Measurements from ENCODE around the gene ARHGAP25.

Gene ARHGAP25, protein sequence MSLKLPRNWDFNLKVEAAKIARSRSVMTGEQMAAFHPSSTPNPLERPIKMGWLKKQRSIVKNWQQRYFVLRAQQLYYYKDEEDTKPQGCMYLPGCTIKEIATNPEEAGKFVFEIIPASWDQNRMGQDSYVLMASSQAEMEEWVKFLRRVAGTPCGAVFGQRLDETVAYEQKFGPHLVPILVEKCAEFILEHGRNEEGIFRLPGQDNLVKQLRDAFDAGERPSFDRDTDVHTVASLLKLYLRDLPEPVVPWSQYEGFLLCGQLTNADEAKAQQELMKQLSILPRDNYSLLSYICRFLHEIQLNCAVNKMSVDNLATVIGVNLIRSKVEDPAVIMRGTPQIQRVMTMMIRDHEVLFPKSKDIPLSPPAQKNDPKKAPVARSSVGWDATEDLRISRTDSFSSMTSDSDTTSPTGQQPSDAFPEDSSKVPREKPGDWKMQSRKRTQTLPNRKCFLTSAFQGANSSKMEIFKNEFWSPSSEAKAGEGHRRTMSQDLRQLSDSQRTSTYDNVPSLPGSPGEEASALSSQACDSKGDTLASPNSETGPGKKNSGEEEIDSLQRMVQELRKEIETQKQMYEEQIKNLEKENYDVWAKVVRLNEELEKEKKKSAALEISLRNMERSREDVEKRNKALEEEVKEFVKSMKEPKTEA

DNA sequence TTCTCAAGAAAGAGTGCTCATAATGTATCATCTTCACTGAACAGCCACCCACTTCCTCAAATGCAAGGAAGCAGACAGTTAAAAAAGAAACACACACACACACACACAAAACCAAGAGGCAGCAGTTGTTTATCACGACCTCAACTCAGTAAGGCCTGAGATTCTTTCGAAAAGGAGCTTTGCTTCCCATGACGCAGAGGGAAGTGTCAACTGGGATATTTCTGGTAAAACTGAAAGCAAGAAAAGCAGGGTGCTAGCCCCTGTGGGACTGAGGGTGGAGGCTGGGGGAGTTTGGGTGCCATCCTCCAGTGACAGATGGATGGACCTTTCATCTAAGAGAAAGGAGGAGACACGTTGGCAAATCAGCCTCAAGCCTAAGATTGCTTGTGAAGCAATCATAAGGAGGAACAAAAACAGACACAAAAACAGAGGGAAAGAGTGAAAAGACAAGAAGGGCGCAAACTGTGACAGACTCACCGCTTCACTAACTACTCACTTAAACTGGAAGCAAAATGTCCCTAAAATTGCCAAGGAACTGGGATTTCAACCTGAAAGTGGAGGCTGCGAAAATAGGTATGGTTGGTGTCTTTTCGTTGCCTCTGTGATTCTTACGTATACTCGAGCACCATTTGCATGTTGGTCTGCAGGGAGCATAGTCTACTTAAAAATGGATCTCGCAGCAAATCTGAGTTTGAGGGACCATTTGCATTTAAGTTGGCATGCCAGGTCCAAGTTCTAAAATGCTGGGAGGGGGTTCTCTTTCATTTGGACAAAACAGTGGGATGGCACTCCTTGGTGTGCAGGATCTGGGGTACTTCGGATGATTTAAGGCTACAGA is at the start of gene ARHGAP25:
ARHGAP25 (plus strand) TSS at position 124 of the 838 bp plus-strand sequence; CDS start at position 513, 389 bp downstream.
- TF ChIP-seq, protein P1, sequence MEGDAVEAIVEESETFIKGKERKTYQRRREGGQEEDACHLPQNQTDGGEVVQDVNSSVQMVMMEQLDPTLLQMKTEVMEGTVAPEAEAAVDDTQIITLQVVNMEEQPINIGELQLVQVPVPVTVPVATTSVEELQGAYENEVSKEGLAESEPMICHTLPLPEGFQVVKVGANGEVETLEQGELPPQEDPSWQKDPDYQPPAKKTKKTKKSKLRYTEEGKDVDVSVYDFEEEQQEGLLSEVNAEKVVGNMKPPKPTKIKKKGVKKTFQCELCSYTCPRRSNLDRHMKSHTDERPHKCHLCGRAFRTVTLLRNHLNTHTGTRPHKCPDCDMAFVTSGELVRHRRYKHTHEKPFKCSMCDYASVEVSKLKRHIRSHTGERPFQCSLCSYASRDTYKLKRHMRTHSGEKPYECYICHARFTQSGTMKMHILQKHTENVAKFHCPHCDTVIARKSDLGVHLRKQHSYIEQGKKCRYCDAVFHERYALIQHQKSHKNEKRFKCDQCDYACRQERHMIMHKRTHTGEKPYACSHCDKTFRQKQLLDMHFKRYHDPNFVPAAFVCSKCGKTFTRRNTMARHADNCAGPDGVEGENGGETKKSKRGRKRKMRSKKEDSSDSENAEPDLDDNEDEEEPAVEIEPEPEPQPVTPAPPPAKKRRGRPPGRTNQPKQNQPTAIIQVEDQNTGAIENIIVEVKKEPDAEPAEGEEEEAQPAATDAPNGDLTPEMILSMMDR (IDR thresholded peaks at IDR 0.05) = no peak

DNA sequence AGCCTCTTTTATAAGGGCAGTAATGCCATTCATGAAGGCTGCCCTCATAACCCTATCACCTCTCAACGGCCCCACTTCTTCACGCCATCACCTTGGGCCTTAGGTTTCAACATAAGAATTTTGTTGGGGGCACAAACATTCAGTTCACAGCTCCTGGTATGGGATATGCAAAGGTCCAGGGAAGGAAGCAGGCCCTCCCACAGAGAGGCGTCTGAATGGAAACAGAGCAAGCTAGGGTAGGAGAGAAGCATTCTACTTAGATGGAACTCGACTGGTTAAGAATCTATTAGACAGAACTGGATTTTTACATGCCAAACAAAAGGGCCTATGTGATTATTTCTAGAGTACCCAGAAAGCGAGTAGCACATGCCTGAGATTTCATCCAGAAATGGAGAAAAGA is 48.4 kb upstream of the ARHGAP25 start:
- TF ChIP-seq, protein P1 (IDR thresholded peaks at IDR 0.05) = no peak

DNA sequence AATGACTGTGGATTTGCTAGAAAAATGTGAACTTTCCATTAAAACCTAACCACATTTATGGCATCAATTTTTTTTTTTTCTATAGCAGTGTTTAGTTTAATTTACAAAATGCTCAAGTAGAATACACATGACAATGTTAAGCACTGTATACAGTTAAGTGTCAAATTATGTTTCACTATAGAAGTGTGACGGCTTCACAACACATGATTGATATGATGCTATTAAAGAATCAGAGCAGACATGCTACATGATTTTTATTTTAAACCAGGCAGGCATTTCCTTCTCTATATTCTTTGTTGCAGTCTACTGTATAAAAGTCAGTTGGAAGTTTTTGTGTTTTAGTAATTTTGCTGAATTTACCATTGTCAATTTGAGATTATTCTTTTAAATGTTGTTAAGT is 47.6 kb upstream of the ARHGAP25 start:
- TF ChIP-seq, protein P1 (IDR thresholded peaks at IDR 0.05) = no peak

DNA sequence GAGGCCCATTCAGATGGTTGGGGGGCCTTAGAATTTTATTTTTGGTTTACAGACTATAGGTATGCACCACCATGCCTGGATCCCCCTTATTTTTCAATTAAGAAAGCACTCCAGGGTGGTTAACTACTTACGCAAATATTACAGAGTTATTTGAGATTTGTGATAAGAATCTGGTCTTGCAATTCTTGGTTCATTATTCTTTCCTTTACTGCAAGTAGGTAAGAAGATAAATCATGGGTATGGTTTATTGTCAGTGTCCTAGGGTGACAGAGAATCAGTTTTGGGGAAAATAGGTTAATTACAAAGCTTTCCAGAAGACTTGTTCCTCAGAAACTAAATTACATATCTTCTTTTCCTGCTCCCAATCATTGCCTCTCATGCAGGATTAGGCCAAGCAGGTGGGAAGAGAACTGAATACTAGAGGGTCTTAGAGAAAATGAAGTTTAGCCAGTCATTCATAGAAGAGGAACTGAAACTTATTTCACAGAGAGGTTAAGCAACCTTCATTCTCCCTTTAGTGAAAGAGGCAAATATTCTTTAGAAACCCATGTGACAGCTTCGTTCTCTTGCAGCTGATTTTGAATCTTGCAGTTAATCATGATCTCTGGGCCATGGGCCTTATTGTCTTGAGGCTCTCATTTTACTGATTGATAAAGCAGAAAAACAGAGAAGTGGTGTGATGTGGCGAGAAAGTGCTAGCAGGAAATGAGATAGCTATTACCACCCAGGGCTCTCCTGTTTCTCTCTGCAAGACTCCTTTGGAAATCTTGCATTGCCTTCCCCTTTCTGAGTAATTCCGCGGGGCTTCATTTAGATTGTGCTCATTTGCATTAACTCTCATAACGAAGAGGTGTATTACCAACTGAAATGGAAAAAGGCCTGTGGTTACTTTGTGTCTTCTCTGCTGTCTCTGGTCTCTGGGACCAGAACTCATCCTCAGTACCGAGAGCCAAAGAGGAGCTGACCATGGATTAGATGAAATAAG is 44.8 kb upstream of the ARHGAP25 start:
- TF ChIP-seq, protein P1 (IDR thresholded peaks at IDR 0.05) = no peak

DNA sequence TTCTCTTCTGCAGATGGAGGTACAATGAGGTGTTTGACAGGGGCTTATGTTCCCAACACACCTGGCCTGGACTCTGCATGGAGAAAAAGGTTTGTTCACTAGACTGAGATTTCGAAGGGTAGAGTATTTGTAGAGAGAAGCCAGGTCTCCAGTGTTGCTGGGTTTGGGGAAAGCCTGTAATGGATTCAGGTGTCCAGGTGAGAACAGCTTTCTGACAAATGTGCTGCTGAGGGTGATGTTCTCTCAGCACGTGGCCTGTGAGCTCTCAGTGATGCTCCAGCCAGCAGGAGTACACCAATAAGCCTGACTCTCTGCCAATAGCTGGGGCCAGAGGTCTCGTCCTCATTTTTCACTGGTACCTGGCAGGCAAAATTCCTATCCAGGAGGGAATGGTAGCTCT is 43.8 kb upstream of the ARHGAP25 start:
- TF ChIP-seq, protein P1 (IDR thresholded peaks at IDR 0.05) = no peak

DNA sequence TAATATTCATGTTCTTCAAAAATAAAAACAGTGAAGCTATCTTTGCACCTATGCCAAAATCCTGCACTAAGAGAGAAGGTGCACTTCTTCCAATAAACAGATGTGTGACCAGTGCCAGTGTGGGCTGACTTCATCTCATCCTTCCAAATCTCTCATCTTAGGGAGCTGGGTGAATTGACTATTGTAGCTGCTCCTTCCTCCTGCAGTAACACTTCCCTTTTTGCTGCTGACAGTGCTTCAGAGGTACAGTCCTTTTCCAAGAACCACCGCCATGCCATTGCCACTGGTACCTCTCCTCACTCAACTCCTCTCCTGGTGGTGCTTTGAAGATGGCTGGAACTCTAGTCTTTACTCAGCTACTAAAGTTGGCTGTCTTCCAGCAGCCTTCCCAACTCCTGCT is 42.1 kb upstream of the ARHGAP25 start:
- TF ChIP-seq, protein P1 (IDR thresholded peaks at IDR 0.05) = no peak
